GM12873 (cell line): Measurements from ENCODE around the gene FCHO1.

Experiments used
- TF ChIP-seq, protein P1 (sequence below): IDR thresholded peaks from 2 replicates; pipeline ENCODE4 v1.5.1; 2012; ENCODE audit warnings: low read depth, mild to moderate bottlenecking, moderate library complexity, low read length, control low read depth; ENCODE audit not compliant: insufficient read depth; ENCODE audit errors: missing control alignments

FCHO1 gene

DNA sequence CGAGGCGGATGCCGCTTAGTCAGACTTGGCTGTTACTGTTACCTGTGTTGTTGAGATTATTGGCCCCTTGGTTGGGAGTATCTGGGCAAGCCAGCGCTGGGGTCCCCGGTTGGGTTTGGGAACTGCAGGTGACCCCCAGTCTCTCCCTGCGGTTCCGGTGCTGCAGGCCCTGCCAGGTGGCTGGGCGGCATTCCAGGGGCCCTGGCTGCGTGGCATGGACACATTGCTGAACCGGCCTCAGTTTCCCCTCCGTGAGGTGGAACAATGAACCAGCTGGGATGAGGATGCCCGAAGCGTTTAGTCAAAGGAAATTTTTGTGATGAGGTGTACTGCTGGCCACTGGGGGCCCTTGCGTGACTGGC, 44.2 kb downstream of the FCHO1 start:
- TF ChIP-seq, protein P1, sequence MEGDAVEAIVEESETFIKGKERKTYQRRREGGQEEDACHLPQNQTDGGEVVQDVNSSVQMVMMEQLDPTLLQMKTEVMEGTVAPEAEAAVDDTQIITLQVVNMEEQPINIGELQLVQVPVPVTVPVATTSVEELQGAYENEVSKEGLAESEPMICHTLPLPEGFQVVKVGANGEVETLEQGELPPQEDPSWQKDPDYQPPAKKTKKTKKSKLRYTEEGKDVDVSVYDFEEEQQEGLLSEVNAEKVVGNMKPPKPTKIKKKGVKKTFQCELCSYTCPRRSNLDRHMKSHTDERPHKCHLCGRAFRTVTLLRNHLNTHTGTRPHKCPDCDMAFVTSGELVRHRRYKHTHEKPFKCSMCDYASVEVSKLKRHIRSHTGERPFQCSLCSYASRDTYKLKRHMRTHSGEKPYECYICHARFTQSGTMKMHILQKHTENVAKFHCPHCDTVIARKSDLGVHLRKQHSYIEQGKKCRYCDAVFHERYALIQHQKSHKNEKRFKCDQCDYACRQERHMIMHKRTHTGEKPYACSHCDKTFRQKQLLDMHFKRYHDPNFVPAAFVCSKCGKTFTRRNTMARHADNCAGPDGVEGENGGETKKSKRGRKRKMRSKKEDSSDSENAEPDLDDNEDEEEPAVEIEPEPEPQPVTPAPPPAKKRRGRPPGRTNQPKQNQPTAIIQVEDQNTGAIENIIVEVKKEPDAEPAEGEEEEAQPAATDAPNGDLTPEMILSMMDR: no peak

DNA sequence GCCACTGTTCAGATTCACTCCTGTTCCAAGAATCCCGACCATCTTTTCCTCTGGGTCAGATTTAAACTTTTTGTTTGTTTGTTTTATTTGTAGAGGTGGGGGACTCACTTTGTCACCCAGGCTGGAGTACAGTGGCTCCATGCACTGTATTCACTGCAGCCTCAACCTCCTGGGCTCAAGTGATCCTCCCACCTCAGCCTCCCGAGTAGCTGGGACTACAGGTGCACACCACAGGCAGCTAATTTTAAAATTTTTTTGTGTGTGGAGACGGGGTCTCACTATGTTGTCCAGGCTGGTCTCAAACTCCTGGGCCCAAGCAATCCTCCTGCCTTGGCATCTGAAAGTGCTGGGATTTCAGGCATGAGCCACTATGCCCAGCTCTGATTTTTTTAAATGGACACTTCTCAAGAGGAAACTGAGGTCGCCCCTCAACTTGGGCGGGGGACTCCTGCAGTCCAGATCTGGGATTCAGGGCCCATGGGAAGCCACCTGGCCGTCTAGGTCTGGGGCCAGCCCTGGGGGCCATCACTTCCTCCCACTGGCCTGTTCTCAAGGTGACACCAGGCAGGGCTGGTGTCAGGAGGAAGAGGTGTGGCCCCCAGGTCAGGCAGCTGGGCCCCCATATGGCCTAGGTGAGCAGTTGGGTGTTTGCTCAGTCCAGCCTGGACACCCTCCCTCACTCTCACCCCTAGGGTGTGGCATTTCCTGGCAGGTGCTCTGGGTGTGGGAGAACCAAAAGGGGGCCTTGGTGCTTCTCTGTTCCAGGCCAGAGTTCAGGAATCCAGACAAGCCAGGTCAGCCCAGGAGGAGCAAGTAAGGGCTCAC, 44.9 kb downstream of the FCHO1 start:
- TF ChIP-seq, protein P1: no peak

DNA sequence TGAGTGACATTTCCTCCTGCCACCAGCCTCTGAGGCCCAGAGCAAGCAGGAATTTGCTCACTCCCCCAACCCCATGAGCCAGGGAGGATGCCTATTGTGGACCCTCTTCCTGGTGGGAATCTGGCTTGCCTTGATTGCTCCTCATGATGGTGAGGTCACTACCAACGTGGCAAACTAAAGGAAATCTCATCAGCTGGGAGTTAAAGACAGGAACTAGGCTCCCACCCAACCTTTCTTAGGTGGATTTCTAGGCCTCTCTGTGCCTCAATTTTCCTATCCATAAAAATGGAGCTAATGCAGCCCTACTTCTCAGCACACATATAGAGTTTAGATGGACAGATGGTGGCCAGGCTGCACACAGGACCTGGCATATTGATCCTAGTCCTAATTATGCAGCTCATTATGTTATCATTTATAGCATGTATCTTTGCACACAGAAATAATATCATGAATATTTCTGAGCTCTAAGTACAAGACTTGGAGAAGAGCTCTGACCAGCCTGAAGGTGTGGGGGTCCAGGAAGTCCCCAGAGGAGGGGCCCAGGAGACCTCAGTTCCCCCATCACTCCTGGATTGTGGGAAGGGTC, 45.7 kb downstream of the FCHO1 start:
- TF ChIP-seq, protein P1: no peak

DNA sequence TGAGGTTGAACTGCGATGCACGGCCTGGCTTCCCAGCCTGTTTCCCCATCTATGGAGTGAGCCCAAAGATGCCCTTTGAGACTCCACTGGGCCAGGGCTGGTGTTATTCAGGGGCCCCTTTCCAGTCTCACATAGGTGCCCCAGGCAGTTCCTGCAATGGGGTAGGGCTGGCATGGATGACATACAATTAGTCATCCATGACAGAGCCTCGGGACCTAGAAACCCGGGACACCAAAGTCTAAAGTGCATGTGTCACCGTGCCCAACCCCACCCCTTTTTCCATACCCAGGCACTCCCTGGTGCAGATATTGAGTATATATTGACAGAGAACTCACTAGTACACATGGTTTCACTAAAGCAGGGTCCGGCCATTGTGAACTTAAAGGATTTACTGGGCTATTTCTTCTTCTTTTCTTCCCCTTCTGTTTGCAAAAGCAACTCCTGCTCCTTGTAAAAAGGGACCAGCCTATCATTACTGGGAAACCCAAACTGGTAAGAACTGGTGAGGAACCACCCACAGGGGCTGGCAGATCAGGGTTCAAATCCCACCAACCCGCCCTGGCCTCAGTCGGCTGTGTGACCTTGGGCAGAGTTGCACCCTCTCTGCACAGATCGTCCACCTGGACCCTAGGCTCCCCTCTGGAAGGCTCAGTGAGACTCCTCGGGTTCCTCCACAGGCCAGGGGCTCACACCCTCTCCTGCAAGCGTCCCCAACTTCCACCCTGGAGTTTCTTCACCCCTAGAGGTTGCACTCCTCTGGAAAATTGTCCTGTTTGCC, 46.3 kb downstream of the FCHO1 start:
- TF ChIP-seq, protein P1: no peak

DNA sequence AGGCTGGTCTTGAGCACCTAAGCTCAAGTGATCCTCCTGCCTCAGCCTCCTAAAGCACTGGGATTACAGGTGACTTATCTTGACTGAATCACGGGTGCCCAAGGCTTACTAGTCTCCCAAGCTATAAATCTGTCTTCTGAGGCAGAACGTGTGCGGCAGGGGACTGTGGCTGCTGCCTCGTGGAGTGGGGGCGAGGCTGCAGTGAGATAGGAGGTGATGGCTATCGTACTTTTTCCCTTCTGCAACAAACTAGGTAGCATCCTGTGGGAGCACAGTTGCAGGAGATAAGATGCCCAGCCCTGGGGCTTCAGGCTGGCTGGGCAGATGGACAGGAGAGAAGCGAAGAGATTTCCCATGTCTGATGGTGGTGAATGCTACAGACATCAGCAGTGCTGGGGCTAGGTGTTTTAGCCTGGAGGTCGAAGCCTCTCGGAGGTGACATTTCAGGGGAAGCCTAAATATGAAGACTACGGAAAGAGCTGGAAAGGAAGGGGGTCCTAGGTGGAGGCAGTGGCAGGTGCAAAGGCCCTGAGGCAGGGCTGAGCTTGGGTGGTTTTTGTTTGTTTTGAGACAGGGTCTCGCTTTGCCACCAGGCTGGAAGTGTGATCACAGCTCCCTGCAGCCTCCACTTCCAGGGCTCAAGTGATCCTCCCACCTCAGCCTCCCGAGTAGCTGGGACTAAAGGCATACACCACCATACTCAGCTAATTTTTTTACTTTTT, 51.0 kb downstream of the FCHO1 start:
- TF ChIP-seq, protein P1: no peak

DNA sequence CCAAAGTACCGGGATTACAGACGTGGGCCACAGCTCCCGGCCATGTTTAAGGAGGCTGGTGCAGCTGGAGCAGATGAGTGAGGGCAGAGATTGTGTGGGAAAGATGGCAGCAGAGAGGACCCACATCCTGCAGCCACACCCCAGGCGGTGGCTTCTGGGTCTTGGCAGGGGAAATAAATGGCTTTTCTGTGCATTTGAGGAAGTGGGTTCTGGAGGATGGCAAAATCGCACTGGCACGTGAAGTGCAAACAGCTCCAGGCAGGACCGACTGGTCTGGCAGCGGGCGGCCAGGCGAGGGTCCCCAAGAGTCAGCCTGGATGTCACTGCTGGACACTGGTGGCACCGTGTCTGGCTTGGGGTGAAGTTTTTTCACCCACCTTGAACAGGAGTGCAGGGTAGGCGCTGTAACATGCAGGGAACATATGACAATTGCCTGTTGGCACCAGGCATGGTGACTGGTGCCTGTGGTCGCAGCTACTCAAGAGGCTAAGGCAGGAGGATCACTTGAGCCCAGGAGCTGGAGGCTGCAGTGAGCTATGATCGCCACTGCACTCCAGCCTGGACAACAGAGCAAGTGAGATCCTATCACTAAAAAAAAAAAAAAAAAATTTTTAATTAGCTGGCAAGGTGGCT, 52.1 kb downstream of the FCHO1 start:
- TF ChIP-seq, protein P1: no peak
